WTC11 (cell line): Measurements from ENCODE around the gene GRID2. TPM values are rescaled to one million over a fixed set of nuclear protein-coding genes. Genes with fewer than 3 reads are reported as not detected.
A peak's percentile ranks its signal among the peaks of the same experiment; 100 is the strongest.

ENCODE experiments used
- ATAC-seq: fragments of 200-7000 bp; cut with Tn5 transposase; 2 replicates; pipeline ENCODE4 v1.10.0; 2021; ENCODE audit warnings: mild to moderate bottlenecking, moderate library complexity
- CTCF ChIA-PET: fragments of 300-600 bp; sonication (Branson Sonifier 250); formaldehyde crosslinking; loops from one replicate; lab custom pipeline; 2021; ENCODE audit warnings: antibody characterized with exemption; lab: Charles Lee
- POLR2A ChIA-PET: fragments of 350-600 bp; sonication (Branson Sonifier 250); formaldehyde crosslinking; loops from one replicate; lab custom pipeline; 2021; ENCODE audit warnings: antibody characterized with exemption; lab: Charles Lee
- DNase-seq: peaks from one replicate; pipeline ENCODE4 v3.0.0; 2021; ENCODE audit warnings: low spot score
- H3K27ac Mint-ChIP-seq: 2 replicates; pipeline ENCODE4 v1.8.0; 2021; ENCODE audit warnings: mixed read lengths
- H3K27me3 Mint-ChIP-seq: 2 replicates; pipeline ENCODE4 v1.8.0; 2021; ENCODE audit warnings: low read depth, mild to moderate bottlenecking, moderate library complexity, mixed read lengths
- H3K36me3 Mint-ChIP-seq: 2 replicates; pipeline ENCODE4 v1.8.0; 2021; ENCODE audit warnings: mixed read lengths
- H3K4me1 Mint-ChIP-seq: 2 replicates; pipeline ENCODE4 v1.8.0; 2022; ENCODE audit warnings: mixed read lengths
- H3K4me3 Mint-ChIP-seq: 2 replicates; pipeline ENCODE4 v1.8.0; 2021; ENCODE audit warnings: mild to moderate bottlenecking, moderate library complexity, mixed read lengths
- H3K9me3 Mint-ChIP-seq: 2 replicates; pipeline ENCODE4 v1.8.0; 2021; ENCODE audit warnings: mixed read lengths
- AR ChIP-seq: fragments of 250-450 bp; sonication (Bioruptor Pico); IDR thresholded peaks from 2 replicates; pipeline ENCODE4 v1.9.0; 2021; ENCODE audit warnings: mild to moderate bottlenecking
- ERG ChIP-seq: fragments of 250-450 bp; sonication (Bioruptor Pico); IDR thresholded peaks from 2 replicates; pipeline ENCODE4 v1.8.0; 2021; ENCODE audit warnings: mild to moderate bottlenecking
- GRHL2 ChIP-seq: fragments of 250-450 bp; sonication (Bioruptor Pico); IDR thresholded peaks from 2 replicates; pipeline ENCODE4 v1.8.0; 2022; ENCODE audit warnings: mild to moderate bottlenecking, moderate library complexity; ENCODE audit not compliant: insufficient replicate concordance, severe bottlenecking
- KAT7 ChIP-seq: sonication (generic); formaldehyde crosslinking; IDR thresholded peaks from 2 replicates; pipeline ENCODE4 v1.8.1; 2023; ENCODE audit warnings: missing genetic modification reagents, mild to moderate bottlenecking, borderline replicate concordance
- MLX ChIP-seq: sonication (generic); formaldehyde crosslinking; IDR thresholded peaks from 2 replicates; pipeline ENCODE4 v1.8.1; 2023; ENCODE audit warnings: mild to moderate bottlenecking, missing genetic modification reagents, moderate library complexity
- MXD4 ChIP-seq: fragments of 250-450 bp; sonication (Bioruptor Pico); IDR thresholded peaks from 2 replicates; pipeline ENCODE4 v1.8.0; 2021; ENCODE audit warnings: mild to moderate bottlenecking, moderate library complexity, borderline replicate concordance
- NFATC4 ChIP-seq: fragments of 250-450 bp; sonication (Bioruptor Pico); IDR thresholded peaks from 2 replicates; pipeline ENCODE4 v1.9.0; 2021; ENCODE audit warnings: mild to moderate bottlenecking
- NR1H2 ChIP-seq: sonication (generic); formaldehyde crosslinking; IDR thresholded peaks from 2 replicates; pipeline ENCODE4 v1.9.0; 2021; ENCODE audit warnings: mild to moderate bottlenecking, moderate library complexity, missing genetic modification reagents
- PRRX2 ChIP-seq: fragments of 250-450 bp; sonication (Bioruptor Pico); IDR thresholded peaks from 2 replicates; pipeline ENCODE4 v1.8.0; 2021; ENCODE audit warnings: mild to moderate bottlenecking
- TCF7 ChIP-seq: sonication (generic); formaldehyde crosslinking; IDR thresholded peaks from 2 replicates; pipeline ENCODE4 v1.8.0; 2022; ENCODE audit warnings: mild to moderate bottlenecking, low read depth, missing genetic modification reagents, moderate library complexity
- ZNF425 ChIP-seq: fragments of 250-450 bp; sonication (Bioruptor Pico); conservative IDR thresholded peaks from 2 replicates; pipeline ENCODE4 v1.9.0; 2021; ENCODE audit warnings: mild to moderate bottlenecking
- ZNF532 ChIP-seq: fragments of 250-450 bp; sonication (Bioruptor Pico); IDR thresholded peaks from 2 replicates; pipeline ENCODE4 v1.9.0; 2021; ENCODE audit warnings: mild to moderate bottlenecking, borderline replicate concordance
- ZNF671 ChIP-seq: fragments of 250-450 bp; sonication (Bioruptor Pico); IDR thresholded peaks from 2 replicates; pipeline ENCODE4 v1.8.0; 2021; ENCODE audit warnings: mild to moderate bottlenecking
- total RNA-seq: library from RNA; stranded (reverse); gene quantifications from 3 replicates; pipeline ENCODE4 v1.2.3, GENCODE V29; 2021
- TF ChIP-seq, protein P1 (sequence below): sonication (generic); formaldehyde crosslinking; IDR thresholded peaks from 2 replicates; pipeline ENCODE4 v1.8.1; 2022; ENCODE audit warnings: mild to moderate bottlenecking, missing genetic modification reagents, moderate library complexity, borderline replicate concordance
- TF ChIP-seq, protein P2 (sequence below): sonication (generic); formaldehyde crosslinking; IDR thresholded peaks from 2 replicates; pipeline ENCODE4 v1.8.1; 2023; ENCODE audit warnings: mild to moderate bottlenecking, missing genetic modification reagents, moderate library complexity
- TF ChIP-seq, protein P3 (sequence below): sonication (generic); formaldehyde crosslinking; IDR thresholded peaks from 2 replicates; pipeline ENCODE4 v1.8.1; 2023; ENCODE audit warnings: mild to moderate bottlenecking, missing genetic modification reagents
- TF ChIP-seq, protein P4 (sequence below): sonication (generic); formaldehyde crosslinking; IDR thresholded peaks from 2 replicates; pipeline ENCODE4 v1.8.1; 2023; ENCODE audit warnings: mild to moderate bottlenecking, missing genetic modification reagents

Gene GRID2
- total RNA-seq, 1 experiment from 2014 or later = 26.8 TPM

DNA sequence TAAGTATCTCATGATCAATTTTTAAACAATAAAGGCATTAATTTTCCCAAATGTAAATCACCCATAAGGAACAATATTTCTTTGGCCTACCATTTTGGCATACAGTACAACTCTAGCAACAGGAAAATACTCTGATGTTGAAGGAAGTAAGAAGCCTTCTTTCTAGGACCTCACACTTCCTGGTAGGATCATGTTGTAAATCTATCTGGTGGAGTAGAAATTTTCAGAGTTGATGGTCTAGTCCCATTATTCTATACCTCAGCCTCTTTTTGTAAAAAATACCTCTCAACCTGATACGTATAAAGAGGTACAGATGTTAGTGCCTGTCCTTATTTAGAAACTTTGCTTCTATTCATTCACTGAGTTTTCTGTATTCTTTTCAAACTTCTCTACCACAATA, 40.2 kb upstream of the GRID2 start:
- Mint-ChIP-seq H3K27me3 (no peaks in the 10 kb centered on the region), H3K27ac (peak overlapping the region; percentile 49; the same call in 1 of the 2 replicates)
- DNase-seq = no peak
- ATAC-seq = no peak
- no peak for TF ChIP-seq MLX
- 0 out of 2 replicates have a peak, but pooled peaks have one; percentile 43 for TF ChIP-seq ZNF671 (CRISPR knock-in tag)
- 0 out of 2 replicates have a peak, but pooled peaks have one; percentile 11 for TF ChIP-seq NFATC4 (CRISPR knock-in tag)
- peak; percentile 89 for TF ChIP-seq PRRX2 (CRISPR knock-in tag)
- no peak for TF ChIP-seq GRHL2 (CRISPR knock-in tag)
- TF ChIP-seq KAT7 = no peak
- peak; percentile 77; the same call in 1 of the 2 replicates for TF ChIP-seq ERG (CRISPR knock-in tag)
- TF ChIP-seq TCF7 (CRISPR knock-in tag) = no peak
- TF ChIP-seq, protein P1, sequence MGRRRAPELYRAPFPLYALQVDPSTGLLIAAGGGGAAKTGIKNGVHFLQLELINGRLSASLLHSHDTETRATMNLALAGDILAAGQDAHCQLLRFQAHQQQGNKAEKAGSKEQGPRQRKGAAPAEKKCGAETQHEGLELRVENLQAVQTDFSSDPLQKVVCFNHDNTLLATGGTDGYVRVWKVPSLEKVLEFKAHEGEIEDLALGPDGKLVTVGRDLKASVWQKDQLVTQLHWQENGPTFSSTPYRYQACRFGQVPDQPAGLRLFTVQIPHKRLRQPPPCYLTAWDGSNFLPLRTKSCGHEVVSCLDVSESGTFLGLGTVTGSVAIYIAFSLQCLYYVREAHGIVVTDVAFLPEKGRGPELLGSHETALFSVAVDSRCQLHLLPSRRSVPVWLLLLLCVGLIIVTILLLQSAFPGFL (CRISPR knock-in tag) = no peak
- TF ChIP-seq, protein P2, sequence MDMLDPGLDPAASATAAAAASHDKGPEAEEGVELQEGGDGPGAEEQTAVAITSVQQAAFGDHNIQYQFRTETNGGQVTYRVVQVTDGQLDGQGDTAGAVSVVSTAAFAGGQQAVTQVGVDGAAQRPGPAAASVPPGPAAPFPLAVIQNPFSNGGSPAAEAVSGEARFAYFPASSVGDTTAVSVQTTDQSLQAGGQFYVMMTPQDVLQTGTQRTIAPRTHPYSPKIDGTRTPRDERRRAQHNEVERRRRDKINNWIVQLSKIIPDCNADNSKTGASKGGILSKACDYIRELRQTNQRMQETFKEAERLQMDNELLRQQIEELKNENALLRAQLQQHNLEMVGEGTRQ = no peak
- TF ChIP-seq AR (CRISPR knock-in tag) = peak; percentile 29; the same call in 1 of the 2 replicates
- TF ChIP-seq, protein P3, sequence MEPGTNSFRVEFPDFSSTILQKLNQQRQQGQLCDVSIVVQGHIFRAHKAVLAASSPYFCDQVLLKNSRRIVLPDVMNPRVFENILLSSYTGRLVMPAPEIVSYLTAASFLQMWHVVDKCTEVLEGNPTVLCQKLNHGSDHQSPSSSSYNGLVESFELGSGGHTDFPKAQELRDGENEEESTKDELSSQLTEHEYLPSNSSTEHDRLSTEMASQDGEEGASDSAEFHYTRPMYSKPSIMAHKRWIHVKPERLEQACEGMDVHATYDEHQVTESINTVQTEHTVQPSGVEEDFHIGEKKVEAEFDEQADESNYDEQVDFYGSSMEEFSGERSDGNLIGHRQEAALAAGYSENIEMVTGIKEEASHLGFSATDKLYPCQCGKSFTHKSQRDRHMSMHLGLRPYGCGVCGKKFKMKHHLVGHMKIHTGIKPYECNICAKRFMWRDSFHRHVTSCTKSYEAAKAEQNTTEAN (CRISPR knock-in tag) = no peak
- TF ChIP-seq, all 79 proteins: peak for 5
- peaks cover 79% of the 10 kb centered on the region for H3K36me3 Mint-ChIP-seq
- ChIA-PET POLR2A (no interaction called here), CTCF (no interaction called here)
- H3K4me1 Mint-ChIP-seq = peaks cover 26% of the 10 kb centered on the region
- no peak overlapping the region for H3K4me3 Mint-ChIP-seq
- H3K9me3 Mint-ChIP-seq = peaks cover 12% of the 10 kb centered on the region

- ATAC-seq = no peak
- CTCF ChIA-PET = no interaction called here
- Mint-ChIP-seq H3K36me3 (peaks cover 73% of the 10 kb centered on the region), H3K27me3 (no peaks in the 10 kb centered on the region), H3K9me3 (peaks cover 11% of the 10 kb centered on the region), H3K4me1 (peaks cover 32% of the 10 kb centered on the region), H3K27ac (peak overlapping the region; percentile 26), H3K4me3 (no peak overlapping the region)
- POLR2A ChIA-PET = no interaction called here
- DNase-seq = no peak
- TF ChIP-seq NFATC4 (CRISPR knock-in tag) (peak; percentile 87), ZNF425 (CRISPR knock-in tag) (0 out of 2 replicates have a peak, but pooled peaks have one; percentile 32), NR1H2 (CRISPR knock-in tag) (no peak), ZNF532 (CRISPR knock-in tag) (peak; percentile 81; the same call in 1 of the 2 replicates), MXD4 (no peak)
- TF ChIP-seq, protein P4, sequence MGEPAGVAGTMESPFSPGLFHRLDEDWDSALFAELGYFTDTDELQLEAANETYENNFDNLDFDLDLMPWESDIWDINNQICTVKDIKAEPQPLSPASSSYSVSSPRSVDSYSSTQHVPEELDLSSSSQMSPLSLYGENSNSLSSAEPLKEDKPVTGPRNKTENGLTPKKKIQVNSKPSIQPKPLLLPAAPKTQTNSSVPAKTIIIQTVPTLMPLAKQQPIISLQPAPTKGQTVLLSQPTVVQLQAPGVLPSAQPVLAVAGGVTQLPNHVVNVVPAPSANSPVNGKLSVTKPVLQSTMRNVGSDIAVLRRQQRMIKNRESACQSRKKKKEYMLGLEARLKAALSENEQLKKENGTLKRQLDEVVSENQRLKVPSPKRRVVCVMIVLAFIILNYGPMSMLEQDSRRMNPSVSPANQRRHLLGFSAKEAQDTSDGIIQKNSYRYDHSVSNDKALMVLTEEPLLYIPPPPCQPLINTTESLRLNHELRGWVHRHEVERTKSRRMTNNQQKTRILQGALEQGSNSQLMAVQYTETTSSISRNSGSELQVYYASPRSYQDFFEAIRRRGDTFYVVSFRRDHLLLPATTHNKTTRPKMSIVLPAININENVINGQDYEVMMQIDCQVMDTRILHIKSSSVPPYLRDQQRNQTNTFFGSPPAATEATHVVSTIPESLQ = no peak
Measured at GRCh38 chr4:92264163-92264562, 39.6 kb upstream of the GRID2 start.
